Measurements from ENCODE around the gene DPPA4. TPM values are rescaled to one million over a fixed set of nuclear protein-coding genes. Genes with fewer than 3 reads are reported as not detected.

DPPA4 gene
- total RNA-seq, 4 donors from 2014 or later: not detected

- no peaks in the 10 kb centered on the region for H3K9me3 ChIP-seq
- H3K36me3 ChIP-seq: no peaks in the 10 kb centered on the region
- no peak overlapping the region for H3K4me3 ChIP-seq
- DNase-seq: no peak
- TF ChIP-seq CTCF (IDR thresholded peaks at IDR 0.05) (no peak), POLR2A (IDR thresholded peaks at IDR 0.05) (no peak)
- H3K4me1 ChIP-seq: peaks cover 0 to 5% (median 0%) of the 10 kb centered on the region in 3 donors
- 36 to 51% methylated on average over 4 of the region's 4 CpGs for WGBS, 2 donors
- H3K27me3 ChIP-seq: peaks cover 0 to 5% (median 0%) of the 10 kb centered on the region in 4 donors
- H3K27ac ChIP-seq: no peak overlapping the region
- intact Hi-C loops (cut with DNase I): no loop called here
These were observed 976 bp upstream of the DPPA4 start for GRCh38 chr3:109338322-109338721.

GRCh38 chr3:109336291-109336861, 970 bp downstream of the DPPA4 start:
- Histone ChIP-seq H3K27me3 (peaks cover 0 to 5% (median 0%) of the 10 kb centered on the region in 4 donors), H3K4me3 (peak overlapping the region in 2 of 4 donors; percentile 27 to 51), H3K36me3 (no peaks in the 10 kb centered on the region), H3K9me3 (no peaks in the 10 kb centered on the region), H3K4me1 (peaks cover 0 to 5% (median 0%) of the 10 kb centered on the region in 3 donors), H3K27ac (no peak overlapping the region)
- DNase-seq: no peak
- intact Hi-C loops (cut with DNase I): no loop called here
- WGBS, 2 donors: 9 to 18% methylated on average over 16 to 17 of the region's 17 CpGs
- no peak for TF ChIP-seq POLR2A (IDR thresholded peaks at IDR 0.05)
- TF ChIP-seq CTCF (IDR thresholded peaks at IDR 0.05): no peak

GRCh38 chr3:109334572-109334971, 2.8 kb downstream of the DPPA4 start:
- Histone ChIP-seq H3K27ac (no peak overlapping the region), H3K27me3 (peaks cover 0 to 5% (median 0%) of the 10 kb centered on the region in 4 donors), H3K4me1 (peaks cover 0 to 5% (median 0%) of the 10 kb centered on the region in 3 donors), H3K4me3 (no peak overlapping the region), H3K36me3 (no peaks in the 10 kb centered on the region), H3K9me3 (no peaks in the 10 kb centered on the region)
- TF ChIP-seq CTCF (IDR thresholded peaks at IDR 0.05) (no peak), POLR2A (IDR thresholded peaks at IDR 0.05) (no peak)
- WGBS, 2 donors: 74 to 91% methylated on average over 1 of the region's 1 CpG
- intact Hi-C loops (cut with DNase I): no loop called here
- DNase-seq: no peak

- no peaks in the 10 kb centered on the region for H3K36me3 ChIP-seq
- no peak overlapping the region for H3K4me3 ChIP-seq
- 78 to 86% methylated on average over 4 to 5 of the region's 5 CpGs for WGBS, 2 donors
- intact Hi-C loops (cut with DNase I): no loop called here
- TF ChIP-seq CTCF (IDR thresholded peaks at IDR 0.05) (no peak), POLR2A (IDR thresholded peaks at IDR 0.05) (no peak)
- peaks cover 0 to 5% (median 0%) of the 10 kb centered on the region in 3 donors for H3K4me1 ChIP-seq
- no peak overlapping the region for H3K27ac ChIP-seq
- no peak for DNase-seq
- H3K9me3 ChIP-seq: no peaks in the 10 kb centered on the region
- peaks cover 0 to 2% (median 0%) of the 10 kb centered on the region in 4 donors for H3K27me3 ChIP-seq
These were observed 5.7 kb downstream of the DPPA4 start for GRCh38 chr3:109331692-109332091.

GRCh38 chr3:109330405-109330804, 6.9 kb downstream of the DPPA4 start:
- no peaks in the 10 kb centered on the region for H3K9me3 ChIP-seq
- no peaks in the 10 kb centered on the region for H3K36me3 ChIP-seq
- no peak for DNase-seq
- 78 to 82% methylated on average over 5 to 7 of the region's 7 CpGs for WGBS, 2 donors
- no peaks in the 10 kb centered on the region for H3K4me1 ChIP-seq
- H3K27ac ChIP-seq: no peak overlapping the region
- no peak overlapping the region for H3K4me3 ChIP-seq
- no peaks in the 10 kb centered on the region for H3K27me3 ChIP-seq
- intact Hi-C loops (cut with DNase I): no loop called here
- TF ChIP-seq POLR2A (IDR thresholded peaks at IDR 0.05) (no peak), CTCF (IDR thresholded peaks at IDR 0.05) (no peak)

Data from esophagus squamous epithelium (tissue), 5 donors.